PC-3 (cell line): ENCODE measurements around the gene EPHA2. TPM values are rescaled to one million over a fixed set of nuclear protein-coding genes. Genes with fewer than 3 reads are reported as not detected.
A peak's percentile ranks its signal among the peaks of the same experiment; 100 is the strongest.

ENCODE experiments used
- ATAC-seq: fragments of 200-7000 bp; cut with Tn5 transposase; 2 replicates; pipeline ENCODE4 v1.9.1; 2020; ENCODE audit warnings: mild to moderate bottlenecking, moderate library complexity
- BruUV-seq: library from RNA; stranded (reverse); fragments of 400-500 nt; replicated peaks from 2 replicates; lab custom pipeline; 2021; lab: Mats Ljungman, UMichigan
- CTCF ChIA-PET: fragments of 300-600 bp; sonication (Branson Sonifier 250); formaldehyde crosslinking; loops from one replicate; lab custom pipeline; 2022; ENCODE audit warnings: antibody characterized with exemption; lab: Charles Lee
- POLR2A ChIA-PET: fragments of 300-600 bp; sonication (Branson Sonifier 250); formaldehyde crosslinking; loops from one replicate; lab custom pipeline; 2022; ENCODE audit warnings: antibody characterized with exemption; ENCODE audit not compliant: unreplicated experiment; lab: Charles Lee
- DNase-seq: peaks from one replicate; pipeline ENCODE4 v3.0.0-alpha.2; 2015
- H2AFZ ChIP-seq: fragments of 300-600 bp; sonication (generic); 2 replicates; pipeline ENCODE4 v1.6.0; 2016; ENCODE audit warnings: antibody characterized with exemption, low read length
- H3F3A ChIP-seq: fragments of 300-600 bp; sonication (generic); one replicate; pipeline ENCODE4 v1.6.0; 2017; ENCODE audit warnings: antibody characterized with exemption, low read length, control low read depth, mild to moderate bottlenecking; ENCODE audit not compliant: unreplicated experiment
- H3K27ac ChIP-seq: fragments of 300-600 bp; sonication (generic); 2 replicates; pipeline ENCODE4 v1.5.1; 2016; ENCODE audit warnings: mild to moderate bottlenecking, low read length
- H3K27me3 ChIP-seq: fragments of 300-600 bp; sonication (generic); 2 replicates; pipeline ENCODE4 v1.6.1; 2016; ENCODE audit warnings: low read length, mixed read lengths
- H3K36me3 ChIP-seq: fragments of 300-600 bp; sonication (generic); 2 replicates; pipeline ENCODE4 v1.6.1; 2016; ENCODE audit warnings: low read depth, mixed run types, low read length, mixed read lengths
- H3K4me1 ChIP-seq: fragments of 300-600 bp; sonication (generic); 2 replicates; pipeline ENCODE4 v1.5.1; 2016; ENCODE audit warnings: low read length; ENCODE audit not compliant: insufficient read depth
- H3K4me2 ChIP-seq: fragments of 300-600 bp; sonication (generic); 2 replicates; pipeline ENCODE4 v1.6.0; 2016; ENCODE audit warnings: low read length
- H3K4me3 ChIP-seq: fragments of 300-600 bp; sonication (generic); 2 replicates; pipeline ENCODE4 v1.5.1; 2016; ENCODE audit warnings: mild to moderate bottlenecking, low read length, mixed read lengths
- H3K79me2 ChIP-seq: fragments of 300-600 bp; sonication (generic); 2 replicates; pipeline ENCODE4 v1.6.1; 2017; ENCODE audit warnings: low read length, mixed read lengths
- H3K9ac ChIP-seq: fragments of 300-600 bp; sonication (generic); 2 replicates; pipeline ENCODE4 v1.6.0; 2016; ENCODE audit warnings: mild to moderate bottlenecking, low read length
- H3K9me2 ChIP-seq: fragments of 300-600 bp; sonication (generic); replicated peaks from 2 replicates; pipeline ENCODE4 v1.6.1; 2016; ENCODE audit warnings: mixed run types, low read length, mixed read lengths
- H3K9me3 ChIP-seq: fragments of 300-600 bp; sonication (generic); 2 replicates; pipeline ENCODE4 v1.6.1; 2016; ENCODE audit warnings: low read length, mixed read lengths
- H4K20me1 ChIP-seq: fragments of 300-600 bp; sonication (generic); 2 replicates; pipeline ENCODE4 v1.6.1; 2016; ENCODE audit warnings: low read length, mixed read lengths
- CTCF ChIP-seq: fragments of 300-600 bp; sonication (generic); conservative IDR thresholded peaks from 2 replicates; pipeline ENCODE4 v1.5.1; 2017; ENCODE audit warnings: antibody characterized with exemption, low read depth, mild to moderate bottlenecking, low read length
- EZH2 ChIP-seq: fragments of 300-600 bp; sonication (generic); IDR thresholded peaks from one replicate; pipeline ENCODE4 v1.6.1; 2017; ENCODE audit warnings: antibody characterized with exemption, mild to moderate bottlenecking, low read length; ENCODE audit not compliant: unreplicated experiment
- EZH2phosphoT487 ChIP-seq: fragments of 300-600 bp; sonication (generic); IDR thresholded peaks from 2 replicates; pipeline ENCODE4 v1.6.1; 2018; ENCODE audit warnings: mild to moderate bottlenecking, antibody characterized with exemption, low read length, borderline replicate concordance
- intact Hi-C: fragments of 100-400 bp; cut with micrococcal nuclease; formaldehyde crosslinking; loops from 2 replicates; pipeline ENCODE4 v1.9.0; 2023
- total RNA-seq: library from RNA; depleted of rRNA; stranded (reverse); fragments of >200 nt; gene quantifications from 2 replicates; pipeline ENCODE4 v1.2.3, GENCODE V29; 2014

The EPHA2 gene
- total RNA-seq, 1 experiment from 2014 or later: 459 TPM

DNA sequence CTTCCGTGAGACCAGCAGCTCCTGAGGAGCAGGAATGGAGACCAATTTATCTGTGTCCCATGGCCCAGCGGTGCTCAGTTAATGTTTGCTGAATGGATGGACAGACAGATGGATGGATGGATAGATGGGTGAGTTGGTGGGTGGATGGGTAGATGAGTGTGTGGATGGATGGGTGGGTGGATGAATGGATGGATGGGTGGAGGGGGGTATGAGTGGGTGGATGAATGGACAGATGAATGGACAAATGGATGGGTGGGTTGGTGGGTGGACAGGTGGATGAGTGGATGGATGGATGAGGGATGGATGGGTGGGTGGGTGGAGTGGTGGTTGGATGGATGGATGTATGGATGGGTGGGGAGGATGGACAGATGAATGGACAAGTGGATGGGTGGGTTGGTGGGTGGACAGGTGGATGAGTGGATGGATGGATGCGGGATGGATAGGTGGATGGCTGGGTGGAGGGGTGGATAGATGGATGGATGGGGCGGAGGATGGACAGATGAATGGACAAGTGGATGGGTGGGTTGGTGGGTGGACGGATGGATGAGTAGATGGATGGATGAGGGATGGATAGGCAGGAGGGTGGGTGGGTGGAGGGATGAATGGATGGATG, 13.4 kb downstream of the EPHA2 start:
- Histone ChIP-seq H3K4me1 (peaks cover 100% of the 10 kb centered on the region), H3K4me3 (no peak overlapping the region), H4K20me1 (peaks cover 16% of the 10 kb centered on the region), H2AFZ (no peak overlapping the region), H3K9me2 (no peaks in the 10 kb centered on the region), H3K4me2 (peak overlapping the region; percentile 63), H3K79me2 (peaks cover 100% of the 10 kb centered on the region), H3K9ac (peak overlapping the region; percentile 26; the same call in 1 of the 2 replicates), H3K36me3 (peaks cover 66% of the 10 kb centered on the region), H3K27ac (peak overlapping the region; percentile 97), H3F3A (peaks cover 40% of the 10 kb centered on the region), H3K27me3 (no peaks in the 10 kb centered on the region), H3K9me3 (no peaks in the 10 kb centered on the region)
- BruUV-seq: no TSS peak
- intact Hi-C loops: no loop called here
- CTCF ChIA-PET: no interaction called here
- ATAC-seq (no peak), DNase-seq (no peak)
- no peak for TF ChIP-seq CTCF
- TF ChIP-seq EZH2: no peak
- no peak for TF ChIP-seq EZH2phosphoT487
- POLR2A ChIA-PET: no interaction called here

DNA sequence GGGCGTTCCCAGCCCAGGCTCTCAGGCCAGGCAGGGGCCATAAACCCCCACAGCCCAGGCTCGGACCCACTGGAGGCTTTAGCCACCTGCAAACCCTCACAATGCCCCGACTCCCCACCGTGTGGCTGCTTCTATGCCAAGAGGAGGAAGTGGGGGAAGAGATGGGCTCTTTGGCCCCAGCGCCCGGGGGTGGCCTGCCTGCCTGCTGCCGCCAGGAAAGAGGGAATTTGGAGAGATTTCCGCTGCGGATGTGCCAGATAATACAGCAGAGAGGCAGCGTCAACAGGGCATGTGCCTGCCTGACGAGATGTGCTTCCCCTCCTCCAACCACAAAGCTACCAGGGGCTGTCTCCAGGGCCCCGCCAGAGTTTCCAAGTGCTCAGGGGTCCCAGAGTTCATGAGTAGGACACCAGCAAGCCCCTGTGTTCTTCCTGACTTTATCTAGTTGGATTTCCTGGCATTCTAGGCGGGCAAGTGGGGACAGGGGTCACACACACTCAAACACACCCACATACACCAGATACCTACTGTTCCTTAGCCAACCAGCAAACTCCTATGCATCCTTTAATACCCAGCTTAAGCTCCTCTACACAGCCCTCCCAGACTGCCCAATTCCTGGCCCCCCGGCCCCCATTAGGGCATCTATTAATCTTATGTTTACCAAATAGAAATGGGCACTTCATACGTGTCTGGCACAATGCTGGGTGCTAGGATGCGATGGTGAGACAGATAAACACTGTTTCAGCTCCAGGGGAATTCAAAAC, 14.1 kb downstream of the EPHA2 start:
- Histone ChIP-seq H2AFZ (no peak overlapping the region), H3K9ac (peak overlapping the region; percentile 26), H3K9me2 (no peaks in the 10 kb centered on the region), H3K79me2 (peaks cover 99% of the 10 kb centered on the region), H3F3A (peaks cover 33% of the 10 kb centered on the region), H3K9me3 (no peaks in the 10 kb centered on the region), H3K4me1 (peaks cover 92% of the 10 kb centered on the region), H3K4me2 (peak overlapping the region; percentile 63), H3K27me3 (no peaks in the 10 kb centered on the region), H4K20me1 (peaks cover 17% of the 10 kb centered on the region), H3K4me3 (peak overlapping the region; percentile 5; the same call in 1 of the 2 replicates), H3K36me3 (peaks cover 65% of the 10 kb centered on the region), H3K27ac (peak overlapping the region; percentile 94)
- intact Hi-C loops: no loop called here
- BruUV-seq: no TSS peak
- ChIA-PET POLR2A (interaction anchor here (0.7 kb wide), 1 partner anchor 24 kb away, joined by 3 read pairs; no protein-coding TSS in a partner anchor), CTCF (no interaction called here)
- DNase-seq (no peak), ATAC-seq (no peak)
- TF ChIP-seq EZH2 (no peak), CTCF (no peak), EZH2phosphoT487 (no peak)
